GM12891 (cell line): ENCODE data around the gene BACH2.

Source experiments
- POLR2A ChIP-seq: IDR thresholded peaks from 2 replicates; pipeline ENCODE4 v1.6.1; 2011; ENCODE audit warnings: low read depth, low read length, control low read depth
- POLR2AphosphoS5 ChIP-seq: IDR thresholded peaks from 2 replicates; pipeline ENCODE4 v1.6.1; 2011; ENCODE audit warnings: low read depth, low read length, control low read depth
- POU2F2 ChIP-seq: IDR thresholded peaks from 2 replicates; pipeline ENCODE4 v1.6.1; 2011; ENCODE audit warnings: low read depth, mild to moderate bottlenecking, control low read depth, low read length, moderate library complexity
- SPI1 ChIP-seq: IDR thresholded peaks from 2 replicates; pipeline ENCODE4 v1.6.1; 2011; ENCODE audit warnings: low read depth, low read length, control low read depth
- TAF1 ChIP-seq: IDR thresholded peaks from 2 replicates; pipeline ENCODE4 v1.6.1; 2011; ENCODE audit warnings: low read depth, low read length, control low read depth

- TF ChIP-seq POLR2A (no peak), POLR2AphosphoS5 (no peak), SPI1 (no peak), POU2F2 (no peak), TAF1 (no peak)
Observed at GRCh38 chr6:90233213-90233612, 63.4 kb downstream of the BACH2 start.
